ENCODE measurements around the gene HGFAC.

The HGFAC gene

GRCh38 chr4:3468804-3469203, 27.0 kb downstream of the HGFAC start:
- no peaks in the 10 kb centered on the region for H3K27me3 ChIP-seq (ENCODE audit: control insufficient read depth, insufficient read depth, low read length)
- H3K9me3 ChIP-seq (ENCODE audit: control insufficient read depth, low read length), result no peaks in the 10 kb centered on the region
- no peak overlapping the region for H2AFZ ChIP-seq
- no peaks in the 10 kb centered on the region for H3K36me3 ChIP-seq (ENCODE audit: control insufficient read depth, insufficient read depth, low read length)
- TF ChIP-seq CTCF (IDR thresholded peaks at IDR 0.05), result no peak
- no peak overlapping the region for H3K9ac ChIP-seq
- H3K27ac ChIP-seq, result no peak overlapping the region
- no peak overlapping the region for H3K4me2 ChIP-seq (ENCODE audit: low read length)
- H3K4me3 ChIP-seq (ENCODE audit: low read depth, low read length), result no peak overlapping the region
- no peaks in the 10 kb centered on the region for H3K79me2 ChIP-seq
- H3K4me1 ChIP-seq, result no peaks in the 10 kb centered on the region

GRCh38 chr4:3469386-3470243, 27.8 kb downstream of the HGFAC start:
- H3K4me1 ChIP-seq, result no peaks in the 10 kb centered on the region
- H3K27ac ChIP-seq, result no peak overlapping the region
- no peak overlapping the region for H3K4me3 ChIP-seq (ENCODE audit: low read depth, low read length)
- H3K36me3 ChIP-seq (ENCODE audit: control insufficient read depth, insufficient read depth, low read length), result no peaks in the 10 kb centered on the region
- no peaks in the 10 kb centered on the region for H3K9me3 ChIP-seq (ENCODE audit: control insufficient read depth, low read length)
- no peak for TF ChIP-seq CTCF (IDR thresholded peaks at IDR 0.05)
- no peaks in the 10 kb centered on the region for H3K79me2 ChIP-seq
- no peaks in the 10 kb centered on the region for H3K27me3 ChIP-seq (ENCODE audit: control insufficient read depth, insufficient read depth, low read length)
- no peak overlapping the region for H3K4me2 ChIP-seq (ENCODE audit: low read length)
- no peak overlapping the region for H3K9ac ChIP-seq
- H2AFZ ChIP-seq, result no peak overlapping the region

- H3K9me3 ChIP-seq (ENCODE audit: control insufficient read depth, low read length), result no peaks in the 10 kb centered on the region
- no peak overlapping the region for H3K4me2 ChIP-seq (ENCODE audit: low read length)
- TF ChIP-seq CTCF (IDR thresholded peaks at IDR 0.05), result no peak
- H3K27me3 ChIP-seq (ENCODE audit: control insufficient read depth, insufficient read depth, low read length), result no peaks in the 10 kb centered on the region
- H3K27ac ChIP-seq, result no peak overlapping the region
- no peak overlapping the region for H2AFZ ChIP-seq
- H3K36me3 ChIP-seq (ENCODE audit: control insufficient read depth, insufficient read depth, low read length), result no peaks in the 10 kb centered on the region
- H3K4me1 ChIP-seq, result no peaks in the 10 kb centered on the region
- no peak overlapping the region for H3K9ac ChIP-seq
- no peak overlapping the region for H3K4me3 ChIP-seq (ENCODE audit: low read depth, low read length)
- no peaks in the 10 kb centered on the region for H3K79me2 ChIP-seq
Measured at GRCh38 chr4:3470244-3471097, 28.7 kb downstream of the HGFAC start.

- no peak overlapping the region for H3K27ac ChIP-seq
- no peak overlapping the region for H2AFZ ChIP-seq
- H3K4me2 ChIP-seq (ENCODE audit: low read length), result no peak overlapping the region
- H3K4me3 ChIP-seq (ENCODE audit: low read depth, low read length), result no peak overlapping the region
- no peaks in the 10 kb centered on the region for H3K9me3 ChIP-seq (ENCODE audit: control insufficient read depth, low read length)
- H3K79me2 ChIP-seq, result no peaks in the 10 kb centered on the region
- no peaks in the 10 kb centered on the region for H3K27me3 ChIP-seq (ENCODE audit: control insufficient read depth, insufficient read depth, low read length)
- no peak for TF ChIP-seq CTCF (IDR thresholded peaks at IDR 0.05)
- no peak overlapping the region for H3K9ac ChIP-seq
- no peaks in the 10 kb centered on the region for H3K36me3 ChIP-seq (ENCODE audit: control insufficient read depth, insufficient read depth, low read length)
- no peaks in the 10 kb centered on the region for H3K4me1 ChIP-seq
Measured at GRCh38 chr4:3471098-3471760, 29.5 kb downstream of the HGFAC start.

Measured in parathyroid adenoma (tissue), 2 donors.